GM18505 (cell line): Measurements from ENCODE around the gene TMEFF2.

Experiments
- ATAC-seq: cut with Tn5 transposase; IDR thresholded peaks from one replicate; pipeline ENCODE4 v1.9.1; 2021; ENCODE audit not compliant: unreplicated experiment
- POLR2A ChIP-seq: IDR thresholded peaks from 4 replicates; pipeline ENCODE4 v1.6.1; 2011; ENCODE audit warnings: borderline replicate concordance; ENCODE audit not compliant: insufficient read depth, insufficient read length; ENCODE audit errors: extremely low read depth

The TMEFF2 gene

DNA sequence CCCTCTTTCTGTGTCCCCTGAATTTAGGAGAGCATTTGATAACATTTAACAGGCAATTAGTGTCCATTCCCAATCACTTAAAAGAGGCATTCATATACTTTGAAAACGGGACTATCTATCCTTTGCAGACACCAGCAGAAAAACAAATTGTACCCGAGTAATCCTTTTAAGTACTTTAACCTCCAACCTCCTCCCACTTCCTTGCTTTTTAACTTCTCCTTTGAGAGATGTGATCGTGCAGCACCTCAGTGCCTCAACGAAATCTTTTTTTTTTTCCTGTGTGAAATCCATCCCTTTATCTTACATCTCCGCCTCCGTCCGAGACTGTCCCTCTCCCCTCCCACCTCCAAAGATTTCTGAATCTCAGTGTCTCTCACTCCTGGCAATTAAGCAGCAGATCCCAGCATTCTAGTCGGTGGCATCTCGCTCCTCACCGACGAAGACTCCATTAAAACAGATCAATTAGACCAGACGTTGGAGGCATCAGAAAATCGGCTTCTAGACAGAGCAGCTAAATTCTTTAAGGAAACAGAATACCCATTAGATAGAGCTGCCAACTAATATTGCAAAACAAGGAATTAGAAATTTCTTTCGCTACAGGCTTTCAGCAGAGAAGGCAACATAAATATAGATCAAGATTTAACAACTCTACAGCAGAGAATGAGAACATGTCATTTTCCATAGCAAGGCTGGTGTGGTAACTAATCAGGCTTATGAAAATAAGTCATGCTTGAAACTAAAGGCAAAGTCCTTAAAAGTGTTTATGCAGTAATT lies 1.9 kb upstream of the TMEFF2 start:
- no peak for TF ChIP-seq POLR2A
- ATAC-seq = no peak

DNA sequence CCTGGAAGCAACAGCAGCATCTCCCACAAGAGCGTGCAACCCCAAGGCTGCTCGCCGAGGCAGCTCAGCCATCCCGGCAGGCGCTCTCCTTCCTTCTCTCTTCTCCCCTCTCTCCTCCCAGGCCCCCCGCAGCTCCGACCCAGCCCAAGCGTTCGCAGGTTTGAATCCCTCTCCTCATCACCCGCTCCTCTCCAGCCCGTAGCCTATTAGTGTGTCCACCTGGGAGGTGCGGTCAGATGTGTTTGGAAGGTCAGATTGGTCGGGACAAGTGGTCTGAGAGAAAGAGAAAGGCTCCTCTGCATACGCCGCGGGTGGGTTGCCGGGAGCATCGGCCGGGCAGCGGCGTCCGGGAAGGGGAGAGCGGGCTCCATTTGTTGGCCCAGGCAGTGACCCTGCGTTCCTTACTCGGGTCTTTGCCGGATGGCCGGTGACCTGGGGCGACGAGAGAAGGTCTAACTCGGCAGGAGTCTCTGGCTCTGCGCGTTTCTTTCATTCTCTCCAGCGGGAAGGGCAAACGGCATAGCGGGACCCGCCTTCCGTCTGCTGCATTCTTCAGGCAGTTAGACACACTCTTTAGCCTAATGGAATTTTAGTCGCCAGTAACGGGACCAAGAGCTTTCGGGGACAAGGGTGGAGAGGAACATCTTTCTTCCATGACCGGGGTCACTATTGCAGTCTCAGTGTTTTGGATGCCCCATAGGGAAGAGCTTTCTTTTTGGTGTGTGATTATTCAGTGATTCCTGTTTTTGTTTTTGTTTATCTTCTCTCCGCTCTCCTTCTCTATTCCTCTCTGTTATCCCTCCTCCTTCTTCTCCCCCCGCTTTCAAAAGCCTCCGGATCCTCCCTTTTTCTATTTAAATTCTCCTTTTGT lies 1.1 kb upstream of the TMEFF2 start:
- no peak for ATAC-seq
- no peak for TF ChIP-seq POLR2A

DNA sequence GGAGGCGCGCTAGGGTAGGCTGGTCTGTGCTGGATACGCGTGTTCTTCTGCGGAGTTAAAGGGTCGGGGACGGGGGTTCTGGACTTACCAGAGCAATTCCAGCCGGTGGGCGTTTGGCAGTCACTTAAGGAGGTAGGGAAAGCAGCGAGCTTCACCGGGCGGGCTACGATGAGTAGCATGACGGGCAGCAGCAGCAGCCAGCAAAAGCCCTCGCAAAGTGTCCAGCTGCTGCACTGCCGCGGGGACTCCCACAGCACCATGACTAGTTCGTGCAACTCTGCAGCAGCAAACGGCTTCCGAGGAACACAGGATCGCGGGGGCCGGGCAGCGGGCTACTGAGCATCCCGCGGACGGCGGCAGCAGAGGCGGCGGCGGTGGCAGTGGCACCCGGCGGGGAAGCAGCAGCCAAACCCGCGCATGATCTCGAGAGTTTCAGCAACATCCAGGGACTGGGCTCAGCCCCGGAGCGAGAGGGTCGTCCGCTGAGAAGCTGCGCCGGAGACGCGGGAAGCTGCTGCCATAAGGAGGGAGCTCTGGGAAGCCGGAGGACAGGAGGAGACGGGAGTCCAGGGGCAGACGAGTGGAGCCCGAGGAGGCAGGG lies 368 bp downstream of the TMEFF2 start:
- ATAC-seq = peak; percentile 19
- TF ChIP-seq POLR2A = no peak

DNA sequence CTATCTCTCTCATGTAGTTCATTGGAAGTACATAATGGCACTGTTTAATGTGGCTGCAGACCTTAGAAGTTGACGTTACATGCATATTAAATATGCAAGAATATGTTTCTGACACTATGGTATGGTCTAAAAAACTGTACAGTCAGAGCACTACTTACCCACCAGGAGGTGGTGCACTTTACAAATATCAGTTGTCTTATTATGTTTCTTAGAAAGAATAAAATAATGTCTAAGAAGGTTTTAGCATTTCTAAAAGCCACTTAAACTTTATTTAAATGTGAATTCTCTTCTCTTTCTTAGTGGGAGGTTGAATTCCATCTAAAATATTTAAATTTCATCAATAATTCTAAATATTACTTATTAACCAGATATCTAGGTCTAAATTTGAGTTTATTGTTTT lies 4.3 kb downstream of the TMEFF2 start:
- TF ChIP-seq POLR2A = no peak
- no peak for ATAC-seq

DNA sequence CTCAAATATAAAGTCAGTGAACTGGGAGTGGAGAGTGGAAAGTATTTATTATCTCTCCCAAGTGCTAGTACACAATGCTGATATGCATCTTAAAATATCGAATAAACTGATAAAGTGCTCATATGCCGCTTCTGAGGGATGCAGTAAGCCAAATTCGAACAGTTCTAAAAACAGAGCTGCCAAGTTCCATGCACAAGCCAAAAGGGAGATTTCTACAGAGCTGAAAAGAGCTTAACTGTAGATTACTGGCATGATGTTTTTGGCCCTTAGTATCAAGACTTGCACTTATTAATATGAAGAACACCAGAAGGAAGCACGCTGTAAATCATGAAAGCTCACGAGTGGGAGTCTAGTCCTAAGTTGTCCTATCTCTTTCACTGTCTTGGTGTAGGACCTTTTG lies 7.9 kb downstream of the TMEFF2 start:
- TF ChIP-seq POLR2A = no peak
- no peak for ATAC-seq

DNA sequence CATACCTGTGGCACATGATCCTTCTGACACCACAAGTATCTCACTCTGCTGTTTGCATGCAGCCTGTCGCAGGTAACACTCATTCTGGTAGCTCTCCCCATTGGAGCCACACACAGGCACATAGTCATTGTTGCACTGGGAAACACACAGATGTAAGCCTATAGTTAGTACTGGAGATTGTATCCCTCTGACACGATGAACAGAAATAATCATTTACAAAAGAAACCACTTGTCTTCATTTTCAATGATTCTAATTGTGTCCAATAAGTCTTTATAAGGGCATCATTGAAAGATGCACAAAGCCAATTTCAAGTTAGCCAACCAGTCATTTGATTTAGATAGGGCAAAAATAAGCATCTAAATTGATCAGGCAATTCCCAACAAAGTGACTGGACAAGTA lies 10.4 kb downstream of the TMEFF2 start:
- ATAC-seq = no peak
- TF ChIP-seq POLR2A = no peak

DNA sequence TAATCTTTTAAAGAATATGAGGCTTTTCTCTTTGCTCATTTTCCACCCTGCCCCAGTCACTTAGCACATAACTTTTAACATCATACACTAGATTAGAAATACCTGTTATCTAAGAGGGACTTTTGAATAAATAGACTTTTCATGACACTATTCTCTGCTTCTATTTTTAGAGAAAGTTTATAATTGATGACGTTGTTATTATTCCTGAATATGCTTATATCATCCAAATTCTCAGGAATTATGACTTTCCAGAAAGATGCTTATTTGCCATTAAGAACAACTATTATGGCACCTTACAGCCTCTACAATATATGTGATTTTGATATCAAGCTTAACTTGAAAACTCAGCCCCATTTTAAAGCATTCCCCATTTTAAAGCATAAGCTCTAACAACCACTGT lies 11.4 kb downstream of the TMEFF2 start:
- no peak for TF ChIP-seq POLR2A
- ATAC-seq = no peak

DNA sequence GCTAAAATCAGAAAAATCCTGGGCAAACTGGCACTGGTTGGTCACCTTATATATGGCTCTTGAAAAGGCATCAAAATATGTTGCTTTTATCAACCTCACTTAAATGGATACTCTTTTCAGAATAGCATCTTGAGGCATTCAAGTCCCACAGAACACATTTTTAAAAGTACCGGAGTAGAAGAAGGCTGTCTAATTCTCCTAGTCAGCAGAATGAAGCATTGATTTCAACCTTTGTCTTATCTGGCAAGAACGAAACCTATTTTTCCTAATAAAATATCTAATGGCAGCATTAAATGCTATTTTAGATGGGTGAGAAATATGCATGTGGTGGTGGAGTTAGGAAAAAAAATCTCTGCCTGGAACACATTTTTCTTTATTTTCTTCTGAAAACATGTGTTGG lies 27.8 kb downstream of the TMEFF2 start:
- TF ChIP-seq POLR2A = no peak
- ATAC-seq = no peak

DNA sequence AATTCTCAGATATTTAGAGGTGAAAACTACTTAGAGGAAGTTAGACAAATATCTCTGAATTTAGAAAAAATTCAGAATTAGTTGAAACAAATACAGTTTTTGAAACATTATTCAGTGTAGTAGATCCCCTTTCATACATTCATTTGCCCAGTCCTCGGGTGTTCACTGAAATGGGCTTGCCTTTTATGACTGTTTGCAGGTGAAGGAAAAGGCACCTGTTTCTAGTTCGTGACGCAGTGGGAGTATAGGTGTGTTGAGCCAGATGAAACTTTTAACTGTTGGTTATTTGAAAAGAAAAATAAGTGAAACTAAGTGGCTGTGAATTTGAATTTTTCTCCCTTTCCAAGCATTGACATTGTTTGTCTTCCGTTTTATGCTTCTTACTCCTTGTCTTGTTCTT lies 28.9 kb downstream of the TMEFF2 start:
- TF ChIP-seq POLR2A = no peak
- no peak for ATAC-seq

DNA sequence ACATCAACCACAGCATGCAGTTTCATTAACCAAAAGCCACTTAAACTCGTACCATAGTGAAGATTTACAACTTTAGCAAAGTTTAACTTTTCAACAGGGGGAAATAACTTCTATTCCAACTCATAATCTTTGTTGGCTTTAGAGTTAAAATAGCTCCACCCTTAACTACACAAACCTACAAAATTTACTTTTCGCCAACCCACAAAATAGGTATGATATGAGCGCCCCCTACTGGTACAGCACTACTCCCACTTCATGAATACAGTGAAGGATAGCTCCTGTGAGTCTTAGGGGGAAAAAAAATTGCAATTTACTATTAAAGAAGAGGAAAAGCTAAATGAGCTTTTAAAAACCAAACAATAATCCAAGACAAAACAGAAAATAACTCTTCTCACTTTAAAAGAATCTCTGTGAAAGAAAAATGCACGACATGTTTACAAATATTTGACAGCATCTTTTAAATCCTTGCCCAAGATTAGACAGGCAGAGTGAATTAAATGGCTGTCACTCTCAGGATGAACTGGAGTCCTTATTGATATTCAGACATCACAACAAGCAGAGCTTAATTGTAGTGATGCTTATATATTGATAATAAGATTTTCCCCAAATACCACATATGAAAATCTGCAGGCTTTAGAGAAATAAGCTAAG lies 32.2 kb downstream of the TMEFF2 start:
- ATAC-seq = peak; percentile 75
- TF ChIP-seq POLR2A = no peak

DNA sequence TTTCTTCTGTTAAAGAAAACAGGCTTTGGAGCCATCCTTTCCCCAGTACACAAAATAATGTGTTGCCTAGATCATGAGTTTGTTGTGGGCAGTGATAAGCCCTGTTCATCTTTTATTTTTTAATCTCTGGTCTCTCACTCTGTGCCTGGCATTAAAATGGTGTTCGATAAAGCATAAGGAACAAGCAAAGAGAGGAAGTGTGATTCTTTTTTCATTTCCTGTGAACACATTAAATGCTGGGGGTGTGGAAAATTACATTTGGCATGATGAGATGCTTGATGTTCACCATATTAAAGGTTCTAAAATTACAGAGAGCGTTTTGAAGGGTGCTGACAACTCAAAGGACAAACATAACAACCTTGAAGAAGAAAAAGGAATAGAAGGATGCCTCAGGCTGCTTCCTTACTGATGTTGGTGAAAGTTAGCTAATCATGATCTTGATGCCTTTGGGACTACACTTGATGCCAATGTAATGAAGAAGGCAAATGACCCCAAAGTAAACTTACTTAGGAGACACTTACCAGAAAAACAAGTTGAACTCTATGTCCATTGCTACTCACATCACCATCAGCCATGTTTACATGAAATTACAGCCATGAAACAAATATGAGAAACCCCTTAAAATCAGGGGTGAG lies 33.0 kb downstream of the TMEFF2 start:
- no peak for ATAC-seq
- TF ChIP-seq POLR2A = no peak

DNA sequence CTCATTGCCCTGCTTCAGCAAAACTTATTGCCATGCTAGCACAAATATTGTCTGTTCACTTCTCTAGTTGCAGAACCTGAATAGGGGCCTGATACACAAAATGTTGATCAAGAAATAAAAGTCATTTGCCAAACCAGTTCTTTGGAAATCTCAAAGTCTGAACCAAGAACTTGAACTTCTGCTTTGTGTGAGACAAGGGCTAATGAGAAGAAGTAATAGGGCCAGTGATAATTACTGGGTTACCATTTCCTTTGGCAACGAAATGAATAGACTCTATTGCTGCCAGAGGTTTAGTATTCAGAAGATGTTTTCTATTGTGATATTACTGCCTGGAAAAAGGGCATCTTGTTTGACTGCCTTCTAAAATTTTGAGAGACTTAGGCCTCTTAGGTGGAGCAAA lies 35.0 kb downstream of the TMEFF2 start:
- no peak for TF ChIP-seq POLR2A
- ATAC-seq = no peak

DNA sequence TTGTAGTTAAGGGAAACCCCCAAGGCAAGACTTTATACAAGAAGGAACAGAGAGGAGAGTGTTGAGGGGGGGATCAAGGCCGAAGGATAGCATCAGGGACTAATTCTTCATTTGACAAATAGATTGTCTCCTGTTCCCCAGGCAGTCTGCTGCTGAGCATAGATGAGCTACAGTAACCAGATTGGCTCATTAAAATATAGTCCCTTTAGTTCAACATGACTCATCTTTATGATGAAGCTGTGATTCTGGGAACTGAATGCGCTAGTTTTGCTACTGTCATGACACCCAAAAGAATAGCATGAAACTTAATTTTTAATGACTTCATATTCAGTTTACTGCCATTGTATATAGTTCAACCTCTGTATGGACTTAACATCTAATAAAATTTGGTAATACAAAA lies 35.5 kb downstream of the TMEFF2 start:
- ATAC-seq = no peak
- TF ChIP-seq POLR2A = no peak
